Measurements from ENCODE around the gene APC2. TPM values are rescaled to one million over a fixed set of nuclear protein-coding genes. Genes with fewer than 3 reads are reported as not detected.
A peak's percentile ranks its signal among the peaks of the same experiment; 100 is the strongest.

APC2 gene
- polyA plus RNA-seq, 1 donor from 2014 or later: 50.5 TPM

DNA sequence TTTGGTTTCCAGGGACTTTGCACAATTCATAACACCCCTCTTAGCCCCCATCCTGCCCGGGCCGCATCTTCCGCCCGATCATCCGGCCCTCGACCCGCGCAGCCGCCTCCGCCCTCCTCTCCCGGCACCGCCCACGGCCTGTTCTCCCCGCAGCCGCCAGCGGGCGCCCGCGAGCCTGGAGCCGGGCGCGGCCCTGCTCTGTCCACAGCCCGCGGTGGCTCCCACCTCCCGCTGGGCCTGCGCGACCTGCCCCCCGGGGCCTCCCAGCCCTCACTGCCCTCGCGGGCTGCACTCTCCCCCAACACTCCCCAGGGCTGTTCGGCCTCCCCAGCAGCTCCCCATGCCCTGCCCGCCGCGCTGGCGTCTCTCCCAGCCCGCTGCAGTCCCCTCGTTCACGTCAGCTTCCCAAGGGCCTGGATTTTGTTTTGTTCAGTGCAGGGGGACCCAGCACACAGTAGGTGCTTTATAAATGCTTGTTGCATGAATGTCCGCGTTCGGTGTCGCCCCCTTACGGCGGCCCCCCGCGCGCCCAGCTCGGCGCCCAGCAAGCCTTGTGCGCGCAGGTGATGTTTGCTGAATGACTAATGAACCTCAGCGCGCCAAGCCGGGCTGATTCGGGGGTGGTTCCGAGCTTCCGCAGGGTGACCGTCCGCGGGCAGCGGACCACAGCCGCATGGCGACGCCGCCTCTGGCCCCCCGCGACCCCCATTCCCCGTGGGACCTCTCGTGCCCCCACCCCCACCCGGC is 4.6 kb upstream of the APC2 start:
- Histone ChIP-seq H4K20me1 (ENCODE audit: insufficient read depth) (no peaks in the 10 kb centered on the region), H3K9ac (ENCODE audit: low read length) (peak overlapping the region; percentile 80), H3K27ac (ENCODE audit: low read length) (peak overlapping the region; percentile 86)

GRCh38 chr19:1445932-1446712 is 3.8 kb upstream of the APC2 start:
- H3K4me3 ChIP-seq (ENCODE audit: low read length): peak overlapping the region; percentile 77
- H3K9ac ChIP-seq (ENCODE audit: low read length): peak overlapping the region; percentile 80
- H3K27me3 ChIP-seq (ENCODE audit: insufficient read depth, low read depth, low read length): no peaks in the 10 kb centered on the region
- H3K36me3 ChIP-seq (ENCODE audit: insufficient read depth, low read length): no peaks in the 10 kb centered on the region
- H3K79me2 ChIP-seq (replicated peaks; ENCODE audit: insufficient read depth, low read length): peaks cover 39% of the 10 kb centered on the region
- peaks cover 4% of the 10 kb centered on the region for H3F3A ChIP-seq (ENCODE audit: insufficient read depth, low read length, poor library complexity, severe bottlenecking)
- no peaks in the 10 kb centered on the region for H4K20me1 ChIP-seq (ENCODE audit: insufficient read depth)
- H3K9me2 ChIP-seq (ENCODE audit: insufficient read depth, low read length): no peaks in the 10 kb centered on the region
- no peaks in the 10 kb centered on the region for H3K9me3 ChIP-seq (ENCODE audit: low read length)
- peak overlapping the region; percentile 78 for H3K4me2 ChIP-seq (ENCODE audit: low read length)
- no peak overlapping the region for H2AFZ ChIP-seq (ENCODE audit: low read depth, low read length)
- H3K27ac ChIP-seq (ENCODE audit: low read length): peak overlapping the region; percentile 86
- peak; percentile 95 for TF ChIP-seq MXI1 (conservative IDR thresholded peaks at IDR 0.05; ENCODE audit: poor library complexity, severe bottlenecking)
- no peak for TF ChIP-seq REST (IDR thresholded peaks at IDR 0.05; ENCODE audit: borderline replicate concordance)
- TF ChIP-seq POLR2AphosphoS5 (IDR thresholded peaks at IDR 0.05): peak; percentile 63
- peak; percentile 17 for TF ChIP-seq RAD21 (conservative IDR thresholded peaks at IDR 0.05)
- TF ChIP-seq EZH2 (IDR thresholded peaks at IDR 0.05; ENCODE audit: borderline replicate concordance, insufficient read depth, low read length, poor library complexity, severe bottlenecking): no peak
- peak; percentile 27 for TF ChIP-seq SMC3 (conservative IDR thresholded peaks at IDR 0.05; ENCODE audit: poor library complexity)
- TF ChIP-seq EP300 (conservative IDR thresholded peaks at IDR 0.05; ENCODE audit: poor library complexity, severe bottlenecking): peak; percentile 84

More for the DNA sequence above, 4.6 kb upstream of the APC2 start:
- H3K36me3 ChIP-seq (ENCODE audit: insufficient read depth, low read length): no peaks in the 10 kb centered on the region
- no peak overlapping the region for H2AFZ ChIP-seq (ENCODE audit: low read depth, low read length)
- peak; percentile 46 for TF ChIP-seq EP300 (conservative IDR thresholded peaks at IDR 0.05; ENCODE audit: poor library complexity, severe bottlenecking)
- peak; percentile 74 for TF ChIP-seq SMC3 (conservative IDR thresholded peaks at IDR 0.05; ENCODE audit: poor library complexity)
- TF ChIP-seq, protein P1, sequence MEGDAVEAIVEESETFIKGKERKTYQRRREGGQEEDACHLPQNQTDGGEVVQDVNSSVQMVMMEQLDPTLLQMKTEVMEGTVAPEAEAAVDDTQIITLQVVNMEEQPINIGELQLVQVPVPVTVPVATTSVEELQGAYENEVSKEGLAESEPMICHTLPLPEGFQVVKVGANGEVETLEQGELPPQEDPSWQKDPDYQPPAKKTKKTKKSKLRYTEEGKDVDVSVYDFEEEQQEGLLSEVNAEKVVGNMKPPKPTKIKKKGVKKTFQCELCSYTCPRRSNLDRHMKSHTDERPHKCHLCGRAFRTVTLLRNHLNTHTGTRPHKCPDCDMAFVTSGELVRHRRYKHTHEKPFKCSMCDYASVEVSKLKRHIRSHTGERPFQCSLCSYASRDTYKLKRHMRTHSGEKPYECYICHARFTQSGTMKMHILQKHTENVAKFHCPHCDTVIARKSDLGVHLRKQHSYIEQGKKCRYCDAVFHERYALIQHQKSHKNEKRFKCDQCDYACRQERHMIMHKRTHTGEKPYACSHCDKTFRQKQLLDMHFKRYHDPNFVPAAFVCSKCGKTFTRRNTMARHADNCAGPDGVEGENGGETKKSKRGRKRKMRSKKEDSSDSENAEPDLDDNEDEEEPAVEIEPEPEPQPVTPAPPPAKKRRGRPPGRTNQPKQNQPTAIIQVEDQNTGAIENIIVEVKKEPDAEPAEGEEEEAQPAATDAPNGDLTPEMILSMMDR (IDR thresholded peaks at IDR 0.05; ENCODE audit: poor library complexity, severe bottlenecking): peak; percentile 95
- TF ChIP-seq POLR2AphosphoS5 (IDR thresholded peaks at IDR 0.05): peak; percentile 54
- TF ChIP-seq EZH2 (IDR thresholded peaks at IDR 0.05; ENCODE audit: borderline replicate concordance, insufficient read depth, low read length, poor library complexity, severe bottlenecking): no peak
- TF ChIP-seq MXI1 (conservative IDR thresholded peaks at IDR 0.05; ENCODE audit: poor library complexity, severe bottlenecking): peak; percentile 43
- peak; percentile 61 for TF ChIP-seq RAD21 (conservative IDR thresholded peaks at IDR 0.05)
- TF ChIP-seq REST (IDR thresholded peaks at IDR 0.05; ENCODE audit: borderline replicate concordance): no peak
- H3K27me3 ChIP-seq (ENCODE audit: insufficient read depth, low read depth, low read length): no peaks in the 10 kb centered on the region
- H3F3A ChIP-seq (ENCODE audit: insufficient read depth, low read length, poor library complexity, severe bottlenecking): peaks cover 4% of the 10 kb centered on the region
- H3K4me3 ChIP-seq (ENCODE audit: low read length): peak overlapping the region; percentile 77
- H3K4me2 ChIP-seq (ENCODE audit: low read length): peak overlapping the region; percentile 48
- H3K9me2 ChIP-seq (ENCODE audit: insufficient read depth, low read length): no peaks in the 10 kb centered on the region
- H3K79me2 ChIP-seq (replicated peaks; ENCODE audit: insufficient read depth, low read length): peaks cover 32% of the 10 kb centered on the region
- H3K9me3 ChIP-seq (ENCODE audit: low read length): no peaks in the 10 kb centered on the region

Data from neural cell (in vitro differentiated cells).